Measurements from ENCODE around the gene PRR23C.

The PRR23C gene

DNA sequence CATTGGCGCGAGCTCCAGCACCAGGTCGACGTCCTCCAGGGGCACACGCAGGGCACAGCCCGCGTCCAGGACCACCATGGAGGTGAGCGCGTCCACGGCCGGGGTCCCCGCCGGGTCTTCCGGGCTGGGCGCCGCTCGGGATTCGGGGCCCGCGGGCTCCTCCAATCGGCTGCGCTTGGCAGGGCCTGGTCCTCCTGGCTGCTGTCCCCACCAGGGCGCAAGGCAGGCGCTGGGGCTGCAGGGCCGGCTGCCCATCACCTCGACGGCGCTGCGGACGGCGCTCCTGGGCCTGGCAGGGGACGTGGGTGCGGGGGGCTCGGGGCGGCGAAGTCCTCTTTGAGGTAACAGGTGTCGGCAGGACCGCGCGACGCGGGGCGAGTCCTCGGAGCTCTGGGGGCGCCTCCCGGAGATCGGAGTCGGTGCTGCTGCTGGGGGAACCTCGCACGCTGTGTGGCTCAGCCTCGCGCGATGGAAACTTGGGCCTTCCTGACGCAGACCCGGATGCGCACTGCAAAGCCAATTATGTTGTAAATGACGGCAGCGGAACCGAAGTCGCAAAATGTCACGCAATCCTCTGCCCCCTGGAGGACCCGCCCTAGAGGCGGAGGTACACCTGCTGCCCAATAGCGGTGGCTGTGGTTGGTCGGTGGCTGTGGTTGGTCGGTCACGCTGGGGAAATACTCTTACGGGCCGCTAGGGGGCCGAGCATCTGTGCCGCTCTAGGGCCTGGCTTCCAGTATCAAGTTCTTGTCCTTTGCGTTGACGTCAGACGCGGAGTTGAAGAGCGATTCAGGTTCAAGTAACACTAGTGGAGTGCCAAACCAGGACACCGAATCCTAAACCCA, at the start of gene PRR23C:
Gene PRR23C (minus strand): TSS at position 527 of the 845 bp plus-strand sequence. CDS start 272 bp downstream, at position 255.
- no peak for DNase-seq (ENCODE audit: low read depth in 2 of 2)
- H3K4me3 ChIP-seq (replicated peaks in 1 of 2; ENCODE audit: low read depth in 2 of 2, low read length in 2 of 2): no peak within 1 kb of the TSS
- TF ChIP-seq, protein P1, sequence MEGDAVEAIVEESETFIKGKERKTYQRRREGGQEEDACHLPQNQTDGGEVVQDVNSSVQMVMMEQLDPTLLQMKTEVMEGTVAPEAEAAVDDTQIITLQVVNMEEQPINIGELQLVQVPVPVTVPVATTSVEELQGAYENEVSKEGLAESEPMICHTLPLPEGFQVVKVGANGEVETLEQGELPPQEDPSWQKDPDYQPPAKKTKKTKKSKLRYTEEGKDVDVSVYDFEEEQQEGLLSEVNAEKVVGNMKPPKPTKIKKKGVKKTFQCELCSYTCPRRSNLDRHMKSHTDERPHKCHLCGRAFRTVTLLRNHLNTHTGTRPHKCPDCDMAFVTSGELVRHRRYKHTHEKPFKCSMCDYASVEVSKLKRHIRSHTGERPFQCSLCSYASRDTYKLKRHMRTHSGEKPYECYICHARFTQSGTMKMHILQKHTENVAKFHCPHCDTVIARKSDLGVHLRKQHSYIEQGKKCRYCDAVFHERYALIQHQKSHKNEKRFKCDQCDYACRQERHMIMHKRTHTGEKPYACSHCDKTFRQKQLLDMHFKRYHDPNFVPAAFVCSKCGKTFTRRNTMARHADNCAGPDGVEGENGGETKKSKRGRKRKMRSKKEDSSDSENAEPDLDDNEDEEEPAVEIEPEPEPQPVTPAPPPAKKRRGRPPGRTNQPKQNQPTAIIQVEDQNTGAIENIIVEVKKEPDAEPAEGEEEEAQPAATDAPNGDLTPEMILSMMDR (IDR thresholded peaks at IDR 0.05; ENCODE audit: low read depth, low read length): no peak

- TF ChIP-seq, protein P1 (IDR thresholded peaks at IDR 0.05; ENCODE audit: low read depth, low read length): no peak
- H3K4me3 ChIP-seq (replicated peaks in 1 of 2; ENCODE audit: low read depth in 2 of 2, low read length in 2 of 2): no peak overlapping the region
- no peak for DNase-seq (ENCODE audit: low read depth in 2 of 2)
Measured at GRCh38 chr3:139093840-139094239, 49.1 kb upstream of the PRR23C start.

- TF ChIP-seq, protein P1 (IDR thresholded peaks at IDR 0.05; ENCODE audit: low read depth, low read length): no peak
- no peak for DNase-seq (ENCODE audit: low read depth in 2 of 2)
Measured at GRCh38 chr3:139088462-139089324, 44.0 kb upstream of the PRR23C start.

DNA sequence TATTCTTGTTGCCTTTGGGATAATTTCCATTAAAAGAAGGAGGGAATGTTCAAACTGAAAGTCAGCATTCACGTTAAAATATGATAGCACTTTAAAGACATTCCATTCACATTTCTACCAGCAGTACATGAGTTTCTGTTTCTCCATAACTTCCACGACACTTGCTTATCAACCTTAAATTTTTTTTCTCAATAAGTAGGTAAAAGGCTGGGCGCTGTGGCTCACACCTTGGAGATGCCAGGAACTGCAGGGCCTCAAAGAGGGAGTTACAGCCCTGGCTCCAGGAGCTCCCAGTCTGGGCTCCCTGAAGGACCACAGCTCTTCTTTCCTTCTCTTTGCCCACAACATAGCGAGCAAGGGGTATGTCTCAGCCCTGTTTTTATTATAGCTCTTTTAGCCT, 42.9 kb upstream of the PRR23C start:
- TF ChIP-seq, protein P1 (IDR thresholded peaks at IDR 0.05; ENCODE audit: low read depth, low read length): no peak
- H3K4me3 ChIP-seq (replicated peaks in 1 of 2; ENCODE audit: low read depth in 2 of 2, low read length in 2 of 2): no peak overlapping the region
- no peak for DNase-seq (ENCODE audit: low read depth in 2 of 2)

More at GRCh38 chr3:139088462-139089324, 44.0 kb upstream of the PRR23C start:
- no peak overlapping the region for H3K4me3 ChIP-seq (replicated peaks in 1 of 2; ENCODE audit: low read depth in 2 of 2, low read length in 2 of 2)

GRCh38 chr3:139084176-139084575, 39.5 kb upstream of the PRR23C start:
- H3K4me3 ChIP-seq (replicated peaks in 1 of 2; ENCODE audit: low read depth in 2 of 2, low read length in 2 of 2): no peak overlapping the region
- TF ChIP-seq, protein P1 (IDR thresholded peaks at IDR 0.05; ENCODE audit: low read depth, low read length): no peak
- DNase-seq (ENCODE audit: low read depth in 2 of 2): no peak

- no peak for DNase-seq (ENCODE audit: low read depth in 2 of 2)
- TF ChIP-seq, protein P1 (IDR thresholded peaks at IDR 0.05; ENCODE audit: low read depth, low read length): no peak
- no peak overlapping the region for H3K4me3 ChIP-seq (replicated peaks in 1 of 2; ENCODE audit: low read depth in 2 of 2, low read length in 2 of 2)
Measured at GRCh38 chr3:139074565-139075115, 29.9 kb upstream of the PRR23C start.
